HG03066 (cell line): Measurements from ENCODE around the gene MMRN1.

ENCODE experiments used
- ATAC-seq: cut with Tn5 transposase; IDR thresholded peaks from one replicate; pipeline ENCODE4 v1.9.1; 2021; ENCODE audit warnings: low read depth; ENCODE audit not compliant: unreplicated experiment

Gene MMRN1

DNA sequence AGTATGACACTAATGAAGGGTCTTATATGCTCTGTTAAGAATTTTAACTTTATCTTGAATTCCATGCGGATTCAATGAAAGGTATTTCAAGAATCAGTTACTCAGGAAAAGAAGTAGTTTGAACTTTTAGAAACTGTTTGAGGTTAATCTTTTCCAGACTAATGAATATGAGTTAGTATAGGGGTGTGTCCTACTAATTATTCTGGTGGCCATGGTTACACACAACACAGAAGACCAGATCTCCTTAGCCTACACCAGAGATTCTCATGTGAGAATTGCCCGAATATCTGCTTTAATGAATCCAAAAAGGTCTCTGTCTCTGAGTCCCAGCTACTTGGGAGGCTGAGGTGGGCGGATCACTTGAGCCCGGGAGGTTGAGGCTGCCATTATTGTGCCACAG is 100.4 kb downstream of the MMRN1 start:
- ATAC-seq: no peak

DNA sequence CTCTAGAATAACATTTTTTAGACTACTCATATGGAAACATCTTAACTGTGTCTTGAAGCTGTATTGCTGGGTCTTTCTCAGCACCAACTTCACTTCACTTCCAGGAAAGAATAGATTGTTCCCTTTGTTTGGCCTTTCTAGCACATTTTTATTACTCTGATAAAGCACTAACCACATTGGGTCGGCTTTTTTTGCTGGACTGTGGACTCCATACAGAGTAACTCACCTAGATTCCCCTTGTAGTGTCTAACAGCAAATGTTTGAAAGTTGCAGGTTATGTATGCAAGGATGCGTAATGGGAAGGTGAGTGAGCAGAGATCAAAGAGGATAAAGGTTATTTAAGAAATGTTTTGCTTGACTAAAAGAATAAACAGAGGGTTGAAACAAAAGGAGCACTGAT is 101.2 kb downstream of the MMRN1 start:
- ATAC-seq: no peak

DNA sequence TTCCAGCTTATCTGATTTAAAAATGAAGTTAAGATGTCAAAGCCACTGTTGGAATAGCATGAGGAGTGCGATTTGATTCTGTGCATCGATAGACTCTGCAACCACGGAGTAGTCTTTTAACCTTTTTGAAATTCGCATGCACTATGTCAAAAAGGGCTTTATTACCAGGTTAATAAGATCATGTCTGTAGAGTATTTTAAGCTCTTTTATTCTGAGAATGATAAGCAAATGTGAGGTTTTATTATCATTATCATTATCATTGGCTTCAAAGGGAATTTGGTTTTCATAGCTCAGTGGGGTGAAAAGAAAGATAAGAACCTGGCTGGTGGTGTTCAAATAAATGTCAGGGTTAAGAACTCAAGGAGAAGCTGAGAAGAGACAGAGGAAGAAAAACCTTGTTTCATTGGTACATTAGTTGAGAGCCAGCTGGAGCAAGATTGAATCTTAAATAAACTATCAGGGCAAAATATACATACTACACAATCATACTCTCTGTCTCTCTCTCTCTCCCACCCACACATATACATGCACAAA is 102.6 kb downstream of the MMRN1 start:
- ATAC-seq: no peak

GRCh38 chr4:89998469-89999011 is 103.9 kb downstream of the MMRN1 start:
- ATAC-seq: no peak

GRCh38 chr4:90001023-90001422 is 106.4 kb downstream of the MMRN1 start:
- no peak for ATAC-seq

DNA sequence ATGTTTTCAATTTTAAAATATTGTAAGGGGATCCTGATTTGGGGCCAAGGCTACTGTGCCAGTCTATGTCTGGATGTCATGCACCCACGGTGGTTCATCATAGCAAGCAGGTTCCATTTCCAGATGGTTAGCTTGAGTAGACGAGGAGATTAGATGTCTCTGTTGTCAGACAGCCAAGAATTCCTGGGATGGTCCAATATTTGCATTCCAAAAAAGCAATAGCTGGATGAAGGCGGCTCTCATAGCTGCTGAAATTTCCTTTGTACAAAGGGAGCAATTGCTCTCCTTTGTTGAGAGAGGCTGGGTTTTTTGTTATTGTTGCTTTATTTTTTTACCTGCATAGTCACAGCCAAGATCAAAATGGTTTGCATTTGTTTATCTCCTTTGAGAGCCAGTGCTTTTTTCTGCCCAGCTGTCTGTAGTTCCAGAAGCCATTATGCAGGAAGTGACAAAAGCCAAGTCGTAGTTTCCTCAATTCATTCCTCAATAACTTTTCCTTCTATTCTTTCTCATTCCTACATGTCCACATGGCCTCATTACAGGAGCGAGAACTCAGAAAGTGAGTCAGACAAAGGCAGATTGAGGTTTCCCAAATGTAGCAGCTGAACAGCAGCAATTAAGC is 107.9 kb downstream of the MMRN1 start:
- ATAC-seq: no peak
